Thymus (tissue), 11 donors: ENCODE data around the gene DCUN1D4. TPM values are rescaled to one million over a fixed set of nuclear protein-coding genes. Genes with fewer than 3 reads are reported as not detected.
"Not testable (repeated sequence)": the region's sequence is repeated elsewhere in the genome, so short reads cannot be mapped to it uniquely, and the experiment has no call there.

Source experiments
- DNase-seq, 9 donors: peaks; one replicate each; pipeline ENCODE4 v3.0.0-alpha.2; 2013; ENCODE audit warnings: low spot score in 9 of 9, low read depth in 6 of 9, missing footprints in 1 of 9
- H3K27ac ChIP-seq, 2 donors: one replicate each; pipeline ENCODE4 v1.5.1; 2013; ENCODE audit warnings: control low read depth in 1 of 2, low read depth in 1 of 2, low read length in 1 of 2, mild to moderate bottlenecking in 1 of 2, moderate library complexity in 1 of 2
- H3K27me3 ChIP-seq, 2 donors: one replicate each; pipeline ENCODE4 v1.5.1; 2013; ENCODE audit warnings: low read length in 1 of 2; ENCODE audit not compliant: control insufficient read depth in 2 of 2, insufficient read depth in 1 of 2
- H3K36me3 ChIP-seq, 2 donors: one replicate each; pipeline ENCODE4 v1.5.1; 2013; ENCODE audit warnings: low read length in 1 of 2, mild to moderate bottlenecking in 1 of 2, moderate library complexity in 1 of 2; ENCODE audit not compliant: control insufficient read depth in 2 of 2, insufficient read depth in 2 of 2
- H3K4me1 ChIP-seq, 2 donors: one replicate each; pipeline ENCODE4 v1.5.1; 2013; ENCODE audit warnings: low read length in 2 of 2; ENCODE audit not compliant: control insufficient read depth in 2 of 2, insufficient read depth in 2 of 2
- H3K4me3 ChIP-seq, 2 donors: one replicate each; pipeline ENCODE4 v1.5.1; 2013; ENCODE audit warnings: low read length in 2 of 2, control low read depth in 1 of 2, mild to moderate bottlenecking in 1 of 2
- H3K9me3 ChIP-seq, 2 donors: one replicate each; pipeline ENCODE4 v1.5.1; 2013; ENCODE audit warnings: low read length in 1 of 2, mild to moderate bottlenecking in 1 of 2; ENCODE audit not compliant: control insufficient read depth in 2 of 2, insufficient read depth in 1 of 2
- WGBS: extraction: QIAGEN DNeasy Blood & Tissue Kit; methylation state at CpG from one replicate; pipeline ENCODE4 v1.1.7; 2013; 5-methylcytosine and 5-hydroxymethylcytosine counted together
- polyA plus RNA-seq: library from polyadenylated mRNA; stranded (reverse); fragments of 200-250 nt; gene quantifications from one replicate; pipeline ENCODE4 v1.2.3, GENCODE V29; 2013
- total RNA-seq: library from RNA; stranded (reverse); fragments of 120-200 nt; gene quantifications from one replicate; pipeline ENCODE4 v1.2.4, GENCODE V29; 2013
- donor health status: healthy.

Gene DCUN1D4
- total and polyA plus RNA-seq, 2 donors, result 17.0 to 24.1 TPM

DNA sequence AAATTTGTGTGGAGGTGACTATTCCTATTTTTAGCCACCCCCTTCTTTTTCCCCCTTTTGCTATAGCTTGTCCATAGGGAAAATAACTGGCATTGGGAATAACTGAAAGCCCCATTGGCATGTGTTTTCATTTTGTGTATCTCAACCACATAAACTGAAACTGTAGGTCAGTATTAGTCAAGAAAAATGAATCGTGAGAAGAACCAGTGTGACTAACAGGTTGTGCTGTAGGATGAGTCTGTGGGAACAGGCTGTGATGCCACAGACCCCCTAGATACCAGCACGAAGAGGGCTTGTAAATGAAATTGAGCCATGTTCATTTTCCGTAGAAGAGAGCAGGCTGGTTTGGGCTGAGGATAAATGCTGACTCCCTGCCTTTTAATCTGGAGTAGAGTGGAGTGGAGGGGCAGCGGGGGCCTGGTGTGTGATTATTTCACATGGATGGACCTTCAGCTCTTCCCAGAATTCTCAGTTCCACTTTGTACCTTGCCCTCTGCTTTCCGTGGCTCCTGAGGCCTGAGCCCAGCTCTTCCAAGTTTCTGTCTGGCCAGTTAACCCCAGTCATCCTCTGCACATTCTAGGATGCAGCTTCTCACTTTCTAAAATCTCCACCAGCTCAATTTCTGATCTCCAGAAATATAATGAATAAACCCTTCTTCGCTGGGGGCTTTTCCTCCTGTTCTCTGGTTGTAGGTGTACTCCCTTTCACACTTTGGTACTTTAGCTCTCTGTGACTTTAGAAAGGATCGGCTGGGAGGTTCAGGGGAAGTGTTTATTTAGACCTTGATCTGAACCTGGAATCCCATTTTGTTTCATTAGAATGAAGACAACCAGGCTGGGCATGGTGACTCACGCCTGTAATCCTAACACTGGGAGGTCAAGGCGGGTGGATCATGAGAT is 37.3 kb downstream of the DCUN1D4 start:
- no peaks in the 10 kb centered on the region for H3K36me3 ChIP-seq
- DNase-seq, result no peak
- 98% methylated on average over 9 of the region's 9 CpGs for WGBS

DNA sequence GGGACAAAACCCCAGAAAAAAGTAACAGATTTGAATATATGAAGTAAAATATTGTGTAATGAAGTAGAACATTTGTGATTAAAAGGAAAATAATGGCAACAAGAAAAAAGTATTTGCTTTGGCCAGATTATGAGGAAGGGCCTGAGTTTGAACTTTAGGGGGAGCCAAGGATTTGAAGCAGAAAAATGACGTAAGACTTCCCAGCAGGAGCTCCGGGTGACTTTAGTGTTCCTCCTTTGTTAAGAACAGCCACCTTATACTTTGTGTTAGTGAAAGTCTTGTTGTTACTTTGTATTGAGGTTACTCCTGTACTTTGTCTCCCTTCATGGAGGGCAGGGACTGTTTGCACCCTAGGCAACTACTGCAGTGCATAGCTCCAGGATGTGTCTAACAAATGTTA is 41.1 kb downstream of the DCUN1D4 start:
- no peak for DNase-seq
- no peaks in the 10 kb centered on the region for H3K9me3 ChIP-seq
- H3K4me3 ChIP-seq, result no peak overlapping the region
- H3K4me1 ChIP-seq, result no peaks in the 10 kb centered on the region
- H3K27me3 ChIP-seq, result no peaks in the 10 kb centered on the region
- H3K36me3 ChIP-seq, result peaks cover 0 to 5% of the 10 kb centered on the region in 2 donors
- no peak overlapping the region for H3K27ac ChIP-seq
- 78% methylated on average over 2 of the region's 2 CpGs for WGBS

More for the DNA sequence above, 37.3 kb downstream of the DCUN1D4 start:
- Histone ChIP-seq H3K4me1 (no peaks in the 10 kb centered on the region), H3K4me3 (no peak overlapping the region), H3K27me3 (no peaks in the 10 kb centered on the region), H3K27ac (no peak overlapping the region), H3K9me3 (no peaks in the 10 kb centered on the region)

- no peaks in the 10 kb centered on the region for H3K9me3 ChIP-seq
- H3K27ac ChIP-seq, result no peak overlapping the region
- DNase-seq, result no peak
- peaks cover 0 to 5% of the 10 kb centered on the region in 2 donors for H3K36me3 ChIP-seq
- H3K4me1 ChIP-seq, result no peaks in the 10 kb centered on the region
- H3K4me3 ChIP-seq, result no peak overlapping the region
- no peaks in the 10 kb centered on the region for H3K27me3 ChIP-seq
- 95% methylated on average over 2 of the region's 2 CpGs for WGBS
Measured at GRCh38 chr4:51884606-51885005, 41.7 kb downstream of the DCUN1D4 start.

DNA sequence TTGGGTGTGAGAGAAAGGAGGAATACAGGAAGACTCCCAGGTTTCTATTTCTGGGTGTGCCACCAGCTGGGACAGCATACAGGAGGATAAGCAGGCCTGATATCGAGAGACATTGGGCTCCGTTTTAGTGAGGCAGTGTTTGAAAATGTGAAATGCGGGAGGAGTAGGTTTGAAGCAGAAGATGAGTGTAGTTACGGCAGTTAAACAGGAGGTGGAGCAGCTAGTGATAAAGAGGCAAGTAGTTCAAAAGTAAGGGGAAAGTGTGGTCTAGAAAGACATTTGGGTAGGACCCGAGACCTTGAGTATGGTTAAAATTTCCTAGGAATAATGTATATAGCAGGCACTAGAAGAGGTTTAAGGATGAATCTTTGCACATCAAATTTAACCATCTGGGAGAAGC is 42.4 kb downstream of the DCUN1D4 start:
- no peaks in the 10 kb centered on the region for H3K27me3 ChIP-seq
- no peaks in the 10 kb centered on the region for H3K4me1 ChIP-seq
- WGBS, result 93% methylated on average over 5 of the region's 5 CpGs
- peak in 2 of 9 donors; percentile 13 to 26 for DNase-seq
- no peaks in the 10 kb centered on the region for H3K9me3 ChIP-seq
- peaks cover 0 to 5% of the 10 kb centered on the region in 2 donors for H3K36me3 ChIP-seq
- no peak overlapping the region for H3K4me3 ChIP-seq
- H3K27ac ChIP-seq, result no peak overlapping the region

DNA sequence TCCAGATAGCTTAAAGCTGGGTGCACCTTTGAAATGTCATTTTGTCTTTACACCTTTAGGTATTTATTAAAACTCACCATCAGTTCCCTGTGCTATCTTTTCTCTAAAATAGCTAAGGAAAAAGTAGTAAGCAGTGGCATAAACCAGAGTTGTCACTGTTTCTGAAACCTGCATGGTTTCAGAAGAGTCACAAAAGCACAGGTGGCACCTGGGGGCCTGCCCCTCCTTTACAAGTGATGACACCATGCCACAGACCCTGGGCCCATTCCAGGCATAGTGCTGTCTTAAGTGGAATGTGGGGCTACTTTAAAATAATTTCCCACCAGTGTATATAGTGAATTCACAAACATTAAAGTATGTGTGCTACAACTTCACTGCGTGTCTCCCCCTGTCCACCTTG is 47.8 kb downstream of the DCUN1D4 start:
- Histone ChIP-seq H3K27me3 (no peaks in the 10 kb centered on the region), H3K36me3 (peaks cover 0 to 5% of the 10 kb centered on the region in 2 donors), H3K9me3 (no peaks in the 10 kb centered on the region), H3K4me1 (no peaks in the 10 kb centered on the region), H3K4me3 (no peak overlapping the region), H3K27ac (no peak overlapping the region)
- no peak for DNase-seq
- WGBS, result 96% methylated on average over 1 of the region's 1 CpG

GRCh38 chr4:51893402-51893801 is 50.4 kb downstream of the DCUN1D4 start:
- H3K9me3 ChIP-seq, DNase-seq, H3K4me1 ChIP-seq, H3K36me3 ChIP-seq, H3K27ac ChIP-seq, H3K4me3 ChIP-seq, H3K27me3 ChIP-seq: not testable (repeated sequence)
- WGBS, result 97% methylated on average over 16 of the region's 16 CpGs

DNA sequence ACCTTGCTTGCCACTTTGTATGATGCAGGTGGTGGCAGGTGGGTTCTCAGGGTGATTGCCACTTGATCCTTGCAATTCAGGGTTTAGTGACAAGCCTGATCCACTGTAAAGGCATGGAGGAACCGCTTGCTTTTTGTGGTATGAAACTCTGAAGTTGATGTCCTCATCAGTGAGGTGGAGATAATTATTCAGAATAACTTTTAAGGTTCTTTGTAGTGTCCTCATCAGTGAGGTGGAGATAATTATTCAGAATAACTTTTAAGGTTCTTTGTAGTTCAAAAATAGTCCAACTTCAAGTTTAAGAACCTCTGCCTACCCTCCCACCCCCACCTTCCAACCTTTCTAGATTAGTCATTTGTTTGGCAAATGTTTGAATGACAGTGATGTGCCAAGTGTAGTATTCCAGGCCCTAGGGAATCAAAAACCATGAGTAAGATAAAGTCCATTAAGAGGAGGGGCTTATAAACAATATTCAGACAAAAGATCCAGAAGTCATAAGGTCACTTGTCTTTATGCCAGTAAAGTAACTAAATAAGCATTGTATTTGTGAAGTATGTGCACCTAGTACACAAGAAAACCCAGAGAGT is 51.2 kb downstream of the DCUN1D4 start:
- Histone ChIP-seq H3K9me3 (no peaks in the 10 kb centered on the region), H3K36me3 (no peaks in the 10 kb centered on the region), H3K4me1 (no peaks in the 10 kb centered on the region), H3K27me3 (no peaks in the 10 kb centered on the region), H3K4me3 (no peak overlapping the region), H3K27ac (no peak overlapping the region)
- 96% methylated on average over 1 of the region's 1 CpG for WGBS
- no peak for DNase-seq

- no peak for DNase-seq
- Histone ChIP-seq H3K4me1 (no peaks in the 10 kb centered on the region), H3K36me3 (no peaks in the 10 kb centered on the region), H3K4me3 (no peak overlapping the region), H3K27ac (no peak overlapping the region), H3K9me3 (no peaks in the 10 kb centered on the region), H3K27me3 (no peaks in the 10 kb centered on the region)
- 98% methylated on average over 3 of the region's 3 CpGs for WGBS
Measured at GRCh38 chr4:51895158-51895557, 52.2 kb downstream of the DCUN1D4 start.

DNA sequence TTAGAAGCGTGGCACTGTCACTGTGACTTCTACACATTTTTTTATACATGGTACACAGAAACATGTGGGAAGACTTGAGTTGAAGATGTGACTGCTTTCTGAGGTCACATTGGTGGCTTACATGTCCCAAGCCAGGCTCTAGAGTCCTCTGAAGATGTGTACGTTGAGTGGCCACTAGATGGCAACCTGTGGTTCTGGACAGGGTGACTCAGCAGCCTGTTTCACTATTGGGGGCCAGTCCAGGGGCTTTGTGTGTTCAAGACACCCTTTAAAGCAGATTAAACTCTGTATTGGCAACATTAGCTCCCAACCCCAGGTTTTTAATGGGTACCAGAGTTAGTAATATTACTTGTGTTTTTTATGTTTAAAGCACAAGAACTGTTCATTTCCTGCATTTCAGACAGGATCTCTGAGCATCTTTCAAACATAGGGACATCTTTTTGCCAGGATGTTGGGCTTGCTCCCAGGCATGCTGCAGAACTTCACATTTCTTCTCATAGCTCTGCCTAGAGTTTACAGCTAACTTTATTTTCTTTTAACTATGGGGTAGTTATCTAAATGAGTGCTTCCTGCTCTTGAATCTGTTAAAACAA is 53.0 kb downstream of the DCUN1D4 start:
- peaks cover 2 to 4% of the 10 kb centered on the region in 2 donors for H3K36me3 ChIP-seq
- no peaks in the 10 kb centered on the region for H3K4me1 ChIP-seq
- WGBS, result 38% methylated on average over 2 of the region's 2 CpGs
- H3K27ac ChIP-seq, result no peak overlapping the region
- peak; percentile 12 to 65 (median 21) for DNase-seq
- no peaks in the 10 kb centered on the region for H3K27me3 ChIP-seq
- no peak overlapping the region for H3K4me3 ChIP-seq
- H3K9me3 ChIP-seq, result no peaks in the 10 kb centered on the region
